Keratinocyte (primary cell): ENCODE results near the gene SLC38A2.

ENCODE experiments used
- EZH2 ChIP-seq: IDR thresholded peaks from one replicate; pipeline ENCODE4 v1.6.1; 2012; ENCODE audit warnings: inconsistent platforms, mild to moderate bottlenecking, low read length, moderate library complexity
- TF ChIP-seq, protein P1 (sequence below), 3 experiments: IDR thresholded peaks in 1 of 3; conservative IDR thresholded peaks in 1 of 3; optimal IDR thresholded peaks in 1 of 3; 2 replicates in 2 of 3; 3 replicates in 1 of 3; pipeline versions ENCODE3 to v1.5.1; 2011; ENCODE audit warnings: low read length in 3 of 3, mild to moderate bottlenecking in 3 of 3, moderate library complexity in 2 of 3, control low read depth in 1 of 3, inconsistent platforms in 1 of 3; ENCODE audit not compliant: insufficient read depth in 2 of 3; ENCODE audit errors: extremely low read depth in 1 of 3

DNA sequence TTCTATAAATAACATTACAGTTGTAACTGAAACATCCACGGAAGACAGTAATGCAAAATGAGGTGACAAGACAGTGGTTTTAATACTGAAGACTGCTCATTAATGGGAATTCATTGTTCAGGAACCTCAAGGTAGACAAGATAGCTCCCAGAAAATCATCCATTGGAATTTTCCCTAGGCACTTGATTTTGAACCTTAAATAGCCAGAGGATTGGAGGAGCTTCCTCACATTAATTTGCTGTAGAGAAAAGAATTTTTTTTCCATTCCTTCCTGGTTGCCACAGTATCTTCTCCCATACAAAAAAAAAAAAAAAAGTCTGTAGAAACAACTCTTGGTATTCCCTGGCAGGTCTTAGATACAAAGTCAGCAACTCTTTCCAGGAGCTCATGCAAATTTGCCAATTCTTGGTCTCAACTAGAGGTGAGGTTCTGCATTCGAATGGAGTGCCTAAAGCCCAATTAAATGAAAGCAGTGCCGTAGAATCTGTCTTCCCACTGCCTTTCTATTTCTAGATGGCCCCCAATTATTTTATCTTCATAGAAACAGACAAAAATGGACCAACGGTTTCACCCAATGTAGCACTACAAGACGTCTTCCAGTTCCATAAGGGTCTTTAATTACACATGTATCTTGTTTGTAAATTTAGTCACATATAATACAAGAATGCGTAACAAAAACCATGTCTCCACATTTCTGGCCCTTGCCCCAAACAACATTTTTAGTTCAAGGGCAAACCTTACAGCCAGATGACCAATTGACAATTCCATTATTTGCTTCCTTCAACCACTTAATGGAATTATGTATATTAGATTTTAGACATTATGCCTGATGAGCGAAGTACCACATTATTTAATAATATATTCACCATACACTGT lies 13.5 kb downstream of the SLC38A2 start:
- TF ChIP-seq, protein P1, sequence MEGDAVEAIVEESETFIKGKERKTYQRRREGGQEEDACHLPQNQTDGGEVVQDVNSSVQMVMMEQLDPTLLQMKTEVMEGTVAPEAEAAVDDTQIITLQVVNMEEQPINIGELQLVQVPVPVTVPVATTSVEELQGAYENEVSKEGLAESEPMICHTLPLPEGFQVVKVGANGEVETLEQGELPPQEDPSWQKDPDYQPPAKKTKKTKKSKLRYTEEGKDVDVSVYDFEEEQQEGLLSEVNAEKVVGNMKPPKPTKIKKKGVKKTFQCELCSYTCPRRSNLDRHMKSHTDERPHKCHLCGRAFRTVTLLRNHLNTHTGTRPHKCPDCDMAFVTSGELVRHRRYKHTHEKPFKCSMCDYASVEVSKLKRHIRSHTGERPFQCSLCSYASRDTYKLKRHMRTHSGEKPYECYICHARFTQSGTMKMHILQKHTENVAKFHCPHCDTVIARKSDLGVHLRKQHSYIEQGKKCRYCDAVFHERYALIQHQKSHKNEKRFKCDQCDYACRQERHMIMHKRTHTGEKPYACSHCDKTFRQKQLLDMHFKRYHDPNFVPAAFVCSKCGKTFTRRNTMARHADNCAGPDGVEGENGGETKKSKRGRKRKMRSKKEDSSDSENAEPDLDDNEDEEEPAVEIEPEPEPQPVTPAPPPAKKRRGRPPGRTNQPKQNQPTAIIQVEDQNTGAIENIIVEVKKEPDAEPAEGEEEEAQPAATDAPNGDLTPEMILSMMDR (optimal IDR thresholded peaks at IDR 0.05 in 1 of 3, IDR thresholded peaks at IDR 0.05 in 1 of 3, conservative IDR thresholded peaks at IDR 0.05 in 1 of 3; ENCODE audit: extremely low read depth in 1 of 3, insufficient read depth in 2 of 3, low read length in 3 of 3): no peak
- TF ChIP-seq EZH2: no peak
